ENCODE results near the gene TNS3.

DNA sequence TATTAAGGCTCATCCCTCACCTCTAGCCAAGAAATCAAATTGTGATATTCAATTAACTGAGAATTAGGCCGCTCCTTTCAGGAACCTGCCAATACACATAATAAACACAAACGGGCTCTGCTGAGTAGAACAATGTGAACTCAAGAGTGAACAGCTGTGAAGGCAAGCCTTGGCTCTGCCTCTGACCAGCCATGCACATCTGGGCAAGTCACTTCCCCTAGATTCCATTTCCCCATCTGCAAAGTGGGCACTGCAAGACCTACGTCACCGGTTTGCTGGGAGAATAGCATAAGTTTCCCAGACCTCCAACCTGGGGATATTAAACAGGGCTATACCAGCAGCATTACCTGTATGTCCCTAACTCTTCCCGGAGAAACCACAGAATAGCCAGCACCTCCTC lies 355.2 kb downstream of the TNS3 start:
- TF ChIP-seq, protein P1, sequence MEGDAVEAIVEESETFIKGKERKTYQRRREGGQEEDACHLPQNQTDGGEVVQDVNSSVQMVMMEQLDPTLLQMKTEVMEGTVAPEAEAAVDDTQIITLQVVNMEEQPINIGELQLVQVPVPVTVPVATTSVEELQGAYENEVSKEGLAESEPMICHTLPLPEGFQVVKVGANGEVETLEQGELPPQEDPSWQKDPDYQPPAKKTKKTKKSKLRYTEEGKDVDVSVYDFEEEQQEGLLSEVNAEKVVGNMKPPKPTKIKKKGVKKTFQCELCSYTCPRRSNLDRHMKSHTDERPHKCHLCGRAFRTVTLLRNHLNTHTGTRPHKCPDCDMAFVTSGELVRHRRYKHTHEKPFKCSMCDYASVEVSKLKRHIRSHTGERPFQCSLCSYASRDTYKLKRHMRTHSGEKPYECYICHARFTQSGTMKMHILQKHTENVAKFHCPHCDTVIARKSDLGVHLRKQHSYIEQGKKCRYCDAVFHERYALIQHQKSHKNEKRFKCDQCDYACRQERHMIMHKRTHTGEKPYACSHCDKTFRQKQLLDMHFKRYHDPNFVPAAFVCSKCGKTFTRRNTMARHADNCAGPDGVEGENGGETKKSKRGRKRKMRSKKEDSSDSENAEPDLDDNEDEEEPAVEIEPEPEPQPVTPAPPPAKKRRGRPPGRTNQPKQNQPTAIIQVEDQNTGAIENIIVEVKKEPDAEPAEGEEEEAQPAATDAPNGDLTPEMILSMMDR (IDR thresholded peaks at IDR 0.05 in 8 of 11, conservative IDR thresholded peaks at IDR 0.05 in 3 of 11): no peak
- TF ChIP-seq POLR2AphosphoS5 (IDR thresholded peaks at IDR 0.05): no peak

All from spleen (tissue), 7 donors.